GM12801 (cell line): ENCODE data around the gene KAT8.

Experiments
- CTCF ChIP-seq: IDR thresholded peaks from one replicate; pipeline ENCODE4 v1.5.1; 2011; ENCODE audit warnings: control low read depth; ENCODE audit not compliant: insufficient read length; ENCODE audit errors: extremely low read depth

The KAT8 gene

GRCh38 chr16:31085411-31085810 lies 32.1 kb upstream of the KAT8 start:
- TF ChIP-seq CTCF = no peak

GRCh38 chr16:31085873-31086628 lies 31.4 kb upstream of the KAT8 start:
- TF ChIP-seq CTCF = no peak

DNA sequence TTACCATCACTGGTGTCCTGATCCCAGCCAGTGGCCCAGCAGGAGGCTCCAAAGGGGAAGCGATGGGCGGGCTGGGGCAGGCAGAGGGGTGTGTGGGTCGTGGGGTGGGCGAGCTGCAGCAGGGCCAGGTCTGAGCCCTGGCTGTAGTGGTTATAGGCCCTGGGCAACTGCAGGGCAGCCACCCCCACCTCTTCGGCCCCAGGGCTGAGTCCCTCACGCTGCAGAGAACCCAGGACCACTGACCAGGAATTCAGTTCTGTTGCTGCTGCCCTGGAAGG lies 30.9 kb upstream of the KAT8 start:
- no peak for TF ChIP-seq CTCF

DNA sequence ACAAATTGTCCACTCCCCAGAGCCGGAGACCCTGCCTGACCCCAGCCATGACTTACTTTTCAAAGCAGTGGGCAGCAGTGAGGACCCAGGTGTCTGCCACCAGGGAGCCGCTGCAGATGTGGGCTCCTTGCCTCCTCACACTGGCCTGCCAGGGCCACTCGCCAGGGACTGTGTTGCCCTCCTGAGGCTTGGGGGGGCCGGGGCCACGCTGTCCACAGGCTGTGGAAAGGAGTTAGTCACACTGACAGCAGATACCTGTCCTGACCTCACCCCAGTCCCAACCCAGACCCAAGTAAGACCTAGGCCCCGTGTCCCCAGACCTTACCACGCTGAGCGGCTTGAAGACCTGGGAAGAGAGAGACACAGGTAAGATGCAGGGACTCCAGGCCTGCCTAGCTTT lies 30.0 kb upstream of the KAT8 start:
- no peak for TF ChIP-seq CTCF

DNA sequence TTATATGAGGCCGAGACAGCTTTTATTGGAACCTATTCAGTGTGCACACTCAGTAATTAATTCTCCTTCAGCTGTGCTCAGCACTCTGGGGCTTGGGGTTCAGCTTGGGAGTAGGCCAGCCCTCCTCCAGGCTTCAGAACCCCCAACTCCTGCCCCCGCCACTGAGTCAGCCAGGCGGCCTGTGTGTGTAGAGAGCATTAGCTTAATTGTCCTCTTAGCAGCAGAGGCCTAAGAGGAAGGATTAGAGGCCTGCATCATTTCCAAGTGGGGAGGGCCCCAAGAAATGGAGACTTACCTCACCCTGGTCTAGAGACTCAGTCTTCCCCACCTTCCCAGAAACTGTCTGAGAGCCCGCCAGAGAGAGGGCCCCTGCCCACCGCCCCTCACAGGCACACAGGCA lies 29.5 kb upstream of the KAT8 start:
- TF ChIP-seq CTCF = no peak

- no peak for TF ChIP-seq CTCF
These were observed 28.8 kb upstream of the KAT8 start, which contains the start of gene PRSS53 for GRCh38 chr16:31088459-31089183. PRSS53 (minus strand) TSS chr16:31088943; CDS start chr16:31088809, 134 bp downstream.

GRCh38 chr16:31089199-31089598 lies 28.3 kb upstream of the KAT8 start:
- TF ChIP-seq CTCF = no peak
